LNCaP clone FGC (cell line): Measurements from ENCODE around the gene MTR.

ENCODE experiments used
- DNase-seq: peaks from one replicate; pipeline ENCODE4 v3.0.0-alpha.2; 2011; ENCODE audit warnings: low read depth
- H3K4me3 ChIP-seq: 2 replicates; pipeline ENCODE4 v1.5.1; 2011; ENCODE audit warnings: mild to moderate bottlenecking, low read depth, low read length, control low read depth
- TF ChIP-seq, protein P1 (sequence below): IDR thresholded peaks from 2 replicates; pipeline ENCODE4 v1.5.1; 2012; ENCODE audit warnings: mild to moderate bottlenecking; ENCODE audit not compliant: control insufficient read depth, insufficient read depth; ENCODE audit errors: extremely low read depth

Gene MTR

DNA sequence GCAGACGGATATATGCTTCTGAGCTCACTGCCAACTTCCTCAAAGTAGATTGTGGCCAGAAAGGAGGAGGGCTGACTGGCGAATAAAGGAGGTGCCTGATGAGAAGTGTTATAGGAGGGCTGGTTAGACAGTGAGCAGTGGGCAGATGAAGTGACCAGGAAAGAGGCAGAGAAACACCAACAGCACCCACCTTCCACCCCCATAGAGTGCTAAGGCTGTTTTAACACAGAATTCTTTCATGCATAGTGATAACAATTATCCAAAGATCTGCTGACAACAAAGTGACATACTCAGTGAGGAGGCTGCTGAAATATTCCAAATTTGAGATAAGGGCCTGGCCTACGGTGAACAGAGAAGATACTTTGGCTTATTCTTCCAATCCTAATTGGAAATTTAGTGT, 21.2 kb upstream of the MTR start:
- DNase-seq, result no peak
- no peak overlapping the region for H3K4me3 ChIP-seq
- TF ChIP-seq, protein P1, sequence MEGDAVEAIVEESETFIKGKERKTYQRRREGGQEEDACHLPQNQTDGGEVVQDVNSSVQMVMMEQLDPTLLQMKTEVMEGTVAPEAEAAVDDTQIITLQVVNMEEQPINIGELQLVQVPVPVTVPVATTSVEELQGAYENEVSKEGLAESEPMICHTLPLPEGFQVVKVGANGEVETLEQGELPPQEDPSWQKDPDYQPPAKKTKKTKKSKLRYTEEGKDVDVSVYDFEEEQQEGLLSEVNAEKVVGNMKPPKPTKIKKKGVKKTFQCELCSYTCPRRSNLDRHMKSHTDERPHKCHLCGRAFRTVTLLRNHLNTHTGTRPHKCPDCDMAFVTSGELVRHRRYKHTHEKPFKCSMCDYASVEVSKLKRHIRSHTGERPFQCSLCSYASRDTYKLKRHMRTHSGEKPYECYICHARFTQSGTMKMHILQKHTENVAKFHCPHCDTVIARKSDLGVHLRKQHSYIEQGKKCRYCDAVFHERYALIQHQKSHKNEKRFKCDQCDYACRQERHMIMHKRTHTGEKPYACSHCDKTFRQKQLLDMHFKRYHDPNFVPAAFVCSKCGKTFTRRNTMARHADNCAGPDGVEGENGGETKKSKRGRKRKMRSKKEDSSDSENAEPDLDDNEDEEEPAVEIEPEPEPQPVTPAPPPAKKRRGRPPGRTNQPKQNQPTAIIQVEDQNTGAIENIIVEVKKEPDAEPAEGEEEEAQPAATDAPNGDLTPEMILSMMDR, result no peak

DNA sequence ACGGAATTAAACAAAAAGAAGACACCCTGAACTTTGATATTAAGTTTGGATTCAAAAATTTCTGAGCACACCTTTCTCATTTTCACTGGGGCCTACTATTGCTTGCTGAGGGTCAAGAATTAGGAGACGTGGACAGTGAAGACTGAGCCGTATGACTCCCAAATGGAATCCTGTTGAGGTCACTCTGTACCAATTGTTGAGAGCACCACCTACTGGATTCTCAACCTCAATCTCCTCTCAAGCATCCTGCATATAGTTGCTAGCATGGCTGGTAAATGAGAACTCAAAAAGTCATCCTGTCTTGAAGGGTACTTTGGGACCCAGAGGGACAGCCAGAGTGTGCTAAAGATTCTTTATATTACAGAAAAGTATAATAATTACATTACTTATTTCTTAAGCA, 20.2 kb upstream of the MTR start:
- DNase-seq, result no peak
- no peak overlapping the region for H3K4me3 ChIP-seq
- TF ChIP-seq, protein P1, result peak; percentile 56

DNA sequence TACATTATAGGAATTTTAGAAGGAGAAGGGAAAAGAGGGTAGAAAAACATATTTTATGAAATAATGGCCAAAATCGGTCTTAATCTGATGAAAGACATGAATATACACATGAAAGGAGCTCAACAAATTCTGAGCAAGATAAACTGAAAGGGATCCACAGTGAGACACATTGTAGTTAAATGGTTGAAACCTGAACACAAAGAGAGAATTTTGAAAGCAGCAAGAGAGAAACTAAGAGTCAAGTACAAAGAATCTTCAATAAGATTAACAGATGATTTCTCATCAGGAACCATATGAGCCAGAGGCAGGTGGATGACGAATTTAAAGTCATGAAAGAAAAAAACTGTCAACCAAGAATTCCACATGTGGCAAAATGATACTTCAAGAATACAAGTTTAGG, 15.8 kb upstream of the MTR start:
- DNase-seq, result no peak
- H3K4me3 ChIP-seq, result no peak overlapping the region
- TF ChIP-seq, protein P1, result no peak

DNA sequence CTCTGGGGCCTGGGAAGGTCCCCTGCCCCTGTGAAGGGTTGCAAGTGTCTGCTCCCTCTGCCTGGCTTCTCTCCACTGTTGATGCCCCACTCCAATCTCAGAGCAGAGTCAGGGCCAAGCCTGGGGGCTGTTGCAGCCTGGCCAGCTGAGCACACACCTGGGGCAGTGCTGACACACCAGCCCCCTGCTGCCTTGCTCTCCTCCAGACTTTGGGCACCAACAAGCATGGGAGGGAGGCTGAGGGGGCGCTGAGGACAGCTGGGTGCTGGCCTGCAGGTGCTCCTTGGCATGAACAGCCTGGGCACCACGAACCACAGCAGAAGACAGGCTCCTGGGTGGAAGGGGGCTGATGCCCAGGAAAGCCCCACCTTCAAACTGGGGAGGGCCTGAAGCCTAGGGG, 9.6 kb upstream of the MTR start:
- no peak overlapping the region for H3K4me3 ChIP-seq
- TF ChIP-seq, protein P1, result no peak
- DNase-seq, result no peak

DNA sequence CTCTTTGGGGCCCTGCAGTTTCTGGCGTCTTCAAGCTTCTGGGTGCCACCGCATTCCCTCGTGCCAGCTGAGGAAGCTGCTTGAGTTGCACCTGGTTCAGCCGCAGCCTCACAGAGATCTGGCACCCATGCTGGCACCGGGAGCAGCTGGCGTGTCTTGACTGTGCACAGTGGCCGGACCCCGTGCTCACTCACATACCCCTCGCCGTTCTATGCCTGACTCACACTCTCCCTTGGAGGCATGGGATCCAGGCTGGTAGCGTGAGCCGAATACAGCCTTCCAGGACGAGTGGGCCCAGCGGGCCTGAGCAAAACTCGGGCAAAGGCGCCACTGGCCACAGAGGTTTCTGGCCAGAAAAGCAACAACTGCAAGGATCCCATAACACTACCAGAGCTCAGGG, 8.6 kb upstream of the MTR start:
- no peak for DNase-seq
- no peak overlapping the region for H3K4me3 ChIP-seq
- TF ChIP-seq, protein P1, result no peak

DNA sequence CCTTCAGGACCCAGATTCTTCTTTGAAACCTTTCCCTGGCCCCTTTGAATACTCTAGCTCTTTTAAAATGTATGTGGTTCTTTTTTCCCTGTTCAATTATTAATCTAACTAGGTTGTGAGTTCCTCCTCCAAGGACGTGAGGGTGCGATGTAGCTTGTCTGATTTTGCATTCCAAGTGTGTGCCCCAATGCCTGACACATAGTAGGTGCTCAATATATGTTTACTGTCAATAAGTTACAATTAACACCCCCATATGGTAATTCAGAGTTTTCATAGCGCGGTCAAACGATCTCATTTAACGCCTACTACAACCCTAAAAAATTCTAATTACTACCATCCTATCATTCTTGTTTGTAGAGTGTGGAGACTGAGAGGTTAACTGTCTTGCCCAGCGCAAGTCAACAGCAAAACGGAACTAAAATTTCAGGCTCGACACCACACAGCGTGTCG, 482 bp upstream of the MTR start:
- TF ChIP-seq, protein P1, result no peak
- peak overlapping the region; percentile 80 for H3K4me3 ChIP-seq

More for the DNA sequence above, 482 bp upstream of the MTR start:
- DNase-seq, result no peak
